Spleen (tissue), 11 donors: ENCODE data around the gene GLYATL1. TPM values are rescaled to one million over a fixed set of nuclear protein-coding genes. Genes with fewer than 3 reads are reported as not detected.

Experiments
- DNase-seq: peaks from one replicate; pipeline ENCODE4 v3.0.0-alpha.2; 2020
- H3K27ac ChIP-seq, 8 donors: fragments of 200-600 bp; sonication (generic) in 7 of 8; 1 replicate in 4 of 8; 2 replicates in 4 of 8; pipeline versions ENCODE4 v1.5.0 to v1.8.0; 2016 to 2021; ENCODE audit warnings: inconsistent platforms in 4 of 8, mild to moderate bottlenecking in 4 of 8, moderate library complexity in 1 of 8
- H3K27me3 ChIP-seq, 7 donors: fragments of 200-600 bp; sonication (generic) in 6 of 7; replicated peaks in 1 of 7; 1 replicate in 4 of 7; 2 replicates in 3 of 7; pipeline versions ENCODE4 v1.5.0 to v1.8.0; 2016 to 2021; ENCODE audit warnings: inconsistent platforms in 3 of 7, mild to moderate bottlenecking in 1 of 7
- H3K36me3 ChIP-seq, 6 donors: fragments of 200-600 bp; sonication (generic) in 5 of 6; 1 replicate in 4 of 6; 2 replicates in 2 of 6; pipeline versions ENCODE4 v1.5.0 to v1.8.0; 2016 to 2021; ENCODE audit warnings: inconsistent platforms in 2 of 6
- H3K4me1 ChIP-seq, 6 donors: fragments of 200-600 bp; sonication (generic) in 5 of 6; 1 replicate in 3 of 6; 2 replicates in 3 of 6; pipeline versions ENCODE4 v1.5.0 to v1.8.0; 2016 to 2021; ENCODE audit warnings: inconsistent platforms in 3 of 6
- H3K4me3 ChIP-seq, 8 donors: fragments of 200-600 bp; sonication (generic) in 7 of 8; 1 replicate in 4 of 8; 2 replicates in 4 of 8; pipeline versions ENCODE4 v1.5.0 to v1.8.0; 2016 to 2021; ENCODE audit warnings: inconsistent platforms in 4 of 8, mild to moderate bottlenecking in 4 of 8, moderate library complexity in 2 of 8
- H3K9me3 ChIP-seq, 8 donors: fragments of 200-600 bp; sonication (generic) in 7 of 8; 1 replicate in 4 of 8; 2 replicates in 4 of 8; pipeline versions ENCODE4 v1.5.0 to v1.8.0; 2016 to 2021; ENCODE audit warnings: inconsistent platforms in 4 of 8
- POLR2A ChIP-seq, 3 donors: fragments of 450-650 bp; IDR thresholded peaks; one replicate each; pipeline ENCODE4 v1.5.1; 2017; ENCODE audit warnings: antibody characterized with exemption in 3 of 3, mild to moderate bottlenecking in 1 of 3
- POLR2AphosphoS5 ChIP-seq, 3 donors: sonication (generic); formaldehyde crosslinking; IDR thresholded peaks; one replicate each; pipeline ENCODE4 v1.5.1; 2017; ENCODE audit warnings: antibody characterized with exemption in 3 of 3
- WGBS, 5 donors: extraction: QIAGEN DNeasy Blood & Tissue Kit in 3 of 5; methylation state at CpG; one replicate each; pipeline versions ENCODE4 v1.1.5 to v1.1.7; 2013 to 2018; 5-methylcytosine and 5-hydroxymethylcytosine counted together
- intact Hi-C: fragments of 100-400 bp; cut with DNase I; formaldehyde crosslinking; loops from one replicate; pipeline ENCODE4 v1.15.0; 2023; ENCODE audit warnings: low total_unique reads
- polyA plus RNA-seq, 3 donors: library from polyadenylated mRNA; stranded (reverse); fragments of 200-250 nt; gene quantifications; one replicate each; pipeline ENCODE4 v1.2.1, GENCODE V29; 2013
- total RNA-seq, 7 donors: library from RNA; depleted of rRNA in 3 of 7; stranded (reverse); fragments of >200 nt in 3 of 7; fragmentation: NEBNext Ultra II Directional in 4 of 7; extraction: Animal tissue kit (Norgen Biotek cat#: 25700) in 4 of 7; gene quantifications; one replicate each; pipeline versions ENCODE4 v1.1.0 to v1.2.1, GENCODE V29; 2016 to 2021
- TF ChIP-seq, protein P1 (sequence below), 11 experiments: fragments of 200-600 bp in 7 of 11; fragments of 450-650 bp in 4 of 11; sonication (generic) in 4 of 11; IDR thresholded peaks in 8 of 11; conservative IDR thresholded peaks in 3 of 11; 1 replicate in 7 of 11; 2 replicates in 4 of 11; pipeline versions ENCODE4 v1.4.0 to v1.8.0; 2016 to 2021; ENCODE audit warnings: antibody characterized with exemption in 11 of 11, inconsistent platforms in 4 of 11, mild to moderate bottlenecking in 1 of 11
- donor health status: healthy with polysubstance abuse.
- donor health status: DM: no; HTN: no; CAD: no; lungs with moderate emphysema.
- donor health status: DM: no; HTN: no; CAD: no.
- donor health status: Bipolar disorder and iron deficiency.
- donor health status: healthy.
- donor health status: DM: no; HTN: no; CAD: no.
- donor health status: DM: yes; HTN: yes; CAD: no.

The GLYATL1 gene
- total and polyA plus RNA-seq, 10 donors = not detected

DNA sequence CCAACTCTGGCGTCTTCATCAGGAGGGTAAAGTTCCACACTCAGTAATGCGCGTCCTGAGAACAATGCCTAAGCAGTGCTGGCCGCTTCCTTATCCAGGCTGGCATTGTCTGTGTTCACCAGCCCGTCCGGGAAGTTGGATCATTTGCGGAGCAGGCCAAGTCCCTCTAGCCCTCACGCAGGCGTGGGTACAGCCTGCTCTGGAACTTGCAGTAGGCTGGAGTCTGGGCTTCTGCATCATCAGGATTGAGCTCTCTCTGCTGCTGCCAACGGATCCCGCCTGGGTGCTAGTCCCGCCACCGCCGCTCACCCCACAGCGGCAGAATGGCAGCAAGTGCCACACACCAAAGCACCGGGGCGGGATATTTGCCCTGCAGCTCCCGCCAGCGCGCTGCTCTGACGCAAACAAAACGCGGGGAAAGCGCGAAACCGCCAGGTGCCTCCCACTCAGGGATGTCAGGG, 29.0 kb downstream of the GLYATL1 start:
- H3K9me3 ChIP-seq = peaks cover 0 to 16% (median 10%) of the 10 kb centered on the region in 8 donors
- TF ChIP-seq POLR2A (IDR thresholded peaks at IDR 0.05) (no peak), POLR2AphosphoS5 (IDR thresholded peaks at IDR 0.05) (no peak)
- TF ChIP-seq, protein P1, sequence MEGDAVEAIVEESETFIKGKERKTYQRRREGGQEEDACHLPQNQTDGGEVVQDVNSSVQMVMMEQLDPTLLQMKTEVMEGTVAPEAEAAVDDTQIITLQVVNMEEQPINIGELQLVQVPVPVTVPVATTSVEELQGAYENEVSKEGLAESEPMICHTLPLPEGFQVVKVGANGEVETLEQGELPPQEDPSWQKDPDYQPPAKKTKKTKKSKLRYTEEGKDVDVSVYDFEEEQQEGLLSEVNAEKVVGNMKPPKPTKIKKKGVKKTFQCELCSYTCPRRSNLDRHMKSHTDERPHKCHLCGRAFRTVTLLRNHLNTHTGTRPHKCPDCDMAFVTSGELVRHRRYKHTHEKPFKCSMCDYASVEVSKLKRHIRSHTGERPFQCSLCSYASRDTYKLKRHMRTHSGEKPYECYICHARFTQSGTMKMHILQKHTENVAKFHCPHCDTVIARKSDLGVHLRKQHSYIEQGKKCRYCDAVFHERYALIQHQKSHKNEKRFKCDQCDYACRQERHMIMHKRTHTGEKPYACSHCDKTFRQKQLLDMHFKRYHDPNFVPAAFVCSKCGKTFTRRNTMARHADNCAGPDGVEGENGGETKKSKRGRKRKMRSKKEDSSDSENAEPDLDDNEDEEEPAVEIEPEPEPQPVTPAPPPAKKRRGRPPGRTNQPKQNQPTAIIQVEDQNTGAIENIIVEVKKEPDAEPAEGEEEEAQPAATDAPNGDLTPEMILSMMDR (IDR thresholded peaks at IDR 0.05 in 8 of 11, conservative IDR thresholded peaks at IDR 0.05 in 3 of 11) = no peak
- H3K4me3 ChIP-seq = no peak overlapping the region
- 66 to 73% (median 72%) methylated on average over 20 to 26 of the region's 26 CpGs for WGBS, 5 donors
- no peaks in the 10 kb centered on the region for H3K36me3 ChIP-seq
- no peak overlapping the region for H3K27ac ChIP-seq
- intact Hi-C loops = no loop called here
- H3K4me1 ChIP-seq = no peaks in the 10 kb centered on the region
- DNase-seq = no peak
- H3K27me3 ChIP-seq = peaks cover 0 to 11% (median 0%) of the 10 kb centered on the region in 7 donors

DNA sequence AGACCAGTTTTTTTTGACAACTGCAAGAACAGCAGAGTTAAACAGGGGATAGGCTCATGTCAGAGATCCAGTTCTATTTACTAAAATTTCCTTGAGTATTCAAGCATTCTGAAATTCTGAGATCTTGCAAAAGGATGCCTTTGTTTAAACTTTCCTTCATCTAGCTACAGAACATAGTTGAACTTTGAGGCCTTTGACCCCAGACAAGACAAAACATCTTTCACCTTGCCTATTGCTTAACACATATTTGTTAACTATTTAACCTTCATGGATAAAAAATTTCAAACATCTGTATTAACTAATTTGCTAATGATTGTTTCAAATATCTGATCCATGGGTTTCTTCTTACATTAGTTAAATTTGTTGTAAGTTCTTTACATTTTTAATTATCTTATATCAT, 38.2 kb downstream of the GLYATL1 start:
- Histone ChIP-seq H3K27me3 (no peaks in the 10 kb centered on the region), H3K9me3 (peaks cover 0 to 9% (median 4%) of the 10 kb centered on the region in 8 donors), H3K36me3 (no peaks in the 10 kb centered on the region), H3K27ac (no peak overlapping the region), H3K4me1 (no peaks in the 10 kb centered on the region), H3K4me3 (no peak overlapping the region)
- TF ChIP-seq, protein P1 (IDR thresholded peaks at IDR 0.05 in 8 of 11, conservative IDR thresholded peaks at IDR 0.05 in 3 of 11) = no peak
- no peak for TF ChIP-seq POLR2AphosphoS5 (IDR thresholded peaks at IDR 0.05)
- TF ChIP-seq POLR2A (IDR thresholded peaks at IDR 0.05) = no peak
- DNase-seq = no peak
- intact Hi-C loops = no loop called here

DNA sequence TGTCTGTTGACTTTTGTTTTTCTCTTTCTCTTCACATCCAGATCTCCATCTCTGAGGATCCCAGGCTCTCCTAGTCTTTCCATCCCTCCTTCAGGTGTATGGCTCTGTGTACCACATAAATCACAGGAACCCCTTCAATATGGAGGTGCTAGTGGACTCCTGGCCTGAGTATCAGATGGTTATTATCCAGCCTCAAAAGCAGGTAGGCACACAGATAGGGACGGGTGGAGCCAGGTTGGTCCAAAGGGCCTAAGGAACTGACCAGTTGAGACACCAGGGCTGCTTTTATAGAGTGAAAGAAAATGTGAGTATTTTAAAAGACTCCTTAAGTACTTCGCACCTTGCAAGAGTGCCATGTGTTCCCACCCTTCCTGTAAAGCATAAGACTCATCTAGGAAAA, 39.9 kb downstream of the GLYATL1 start:
- no peak for TF ChIP-seq POLR2AphosphoS5 (IDR thresholded peaks at IDR 0.05)
- no peak for TF ChIP-seq POLR2A (IDR thresholded peaks at IDR 0.05)
- TF ChIP-seq, protein P1 (IDR thresholded peaks at IDR 0.05 in 8 of 11, conservative IDR thresholded peaks at IDR 0.05 in 3 of 11) = no peak
- 82 to 92% (median 86%) methylated on average over 2 of the region's 2 CpGs for WGBS, 5 donors

DNA sequence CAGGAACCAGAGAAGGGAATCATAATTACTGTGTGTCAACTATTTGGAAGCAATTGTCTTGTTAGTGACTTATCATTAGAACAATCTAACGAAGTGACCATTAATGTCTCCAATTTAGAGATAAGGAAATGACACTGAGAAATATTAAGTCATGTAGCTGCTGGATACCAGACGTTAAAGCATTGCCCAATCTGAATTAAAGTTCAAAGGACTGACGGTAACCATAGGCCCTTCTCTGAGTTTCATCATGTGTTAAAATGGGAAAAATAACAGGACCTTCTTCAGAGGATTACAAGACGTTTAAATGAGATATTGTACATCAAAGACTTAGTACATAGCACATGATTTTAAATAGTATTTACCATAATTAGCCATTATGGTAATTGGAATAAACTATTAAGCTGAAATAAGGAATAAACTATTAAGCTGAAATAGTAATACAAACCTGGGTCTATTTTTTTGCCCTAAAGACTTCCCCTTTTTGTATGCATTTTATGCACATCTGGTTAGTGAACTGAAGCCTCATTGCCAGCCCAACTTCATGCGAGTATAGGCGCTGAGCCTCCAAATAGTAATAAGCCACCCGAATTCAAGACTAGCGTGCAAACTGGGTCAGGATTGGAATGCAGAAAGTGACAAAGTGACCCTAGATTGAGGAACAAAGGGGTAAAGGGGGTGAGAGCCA, 41.0 kb downstream of the GLYATL1 start:
- 53 to 71% (median 57%) methylated on average over 8 of the region's 8 CpGs for WGBS, 5 donors
- no peaks in the 10 kb centered on the region for H3K27me3 ChIP-seq
- intact Hi-C loops = no loop called here

More for the DNA sequence above, 39.9 kb downstream of the GLYATL1 start:
- Histone ChIP-seq H3K27me3 (no peaks in the 10 kb centered on the region), H3K36me3 (no peaks in the 10 kb centered on the region), H3K4me1 (no peaks in the 10 kb centered on the region), H3K27ac (no peak overlapping the region), H3K4me3 (no peak overlapping the region), H3K9me3 (peaks cover 0 to 3% (median 0%) of the 10 kb centered on the region in 8 donors)
- no peak for DNase-seq
- intact Hi-C loops = no loop called here

More for the DNA sequence above, 41.0 kb downstream of the GLYATL1 start:
- Histone ChIP-seq H3K36me3 (no peaks in the 10 kb centered on the region), H3K27ac (no peak overlapping the region), H3K9me3 (peaks cover 0 to 13% (median 0%) of the 10 kb centered on the region in 8 donors), H3K4me3 (no peak overlapping the region), H3K4me1 (no peaks in the 10 kb centered on the region)
- no peak for DNase-seq
- no peak for TF ChIP-seq POLR2AphosphoS5 (IDR thresholded peaks at IDR 0.05)
- TF ChIP-seq, protein P1 (IDR thresholded peaks at IDR 0.05 in 8 of 11, conservative IDR thresholded peaks at IDR 0.05 in 3 of 11) = no peak
- no peak for TF ChIP-seq POLR2A (IDR thresholded peaks at IDR 0.05)
